Raji (cell line): ENCODE data around the gene VDAC1.

Source experiments
- POLR2A ChIP-seq: IDR thresholded peaks from 2 replicates; pipeline ENCODE4 v1.6.1; 2011; ENCODE audit warnings: low read depth, low read length, control low read depth; ENCODE audit not compliant: insufficient read depth

Gene VDAC1

DNA sequence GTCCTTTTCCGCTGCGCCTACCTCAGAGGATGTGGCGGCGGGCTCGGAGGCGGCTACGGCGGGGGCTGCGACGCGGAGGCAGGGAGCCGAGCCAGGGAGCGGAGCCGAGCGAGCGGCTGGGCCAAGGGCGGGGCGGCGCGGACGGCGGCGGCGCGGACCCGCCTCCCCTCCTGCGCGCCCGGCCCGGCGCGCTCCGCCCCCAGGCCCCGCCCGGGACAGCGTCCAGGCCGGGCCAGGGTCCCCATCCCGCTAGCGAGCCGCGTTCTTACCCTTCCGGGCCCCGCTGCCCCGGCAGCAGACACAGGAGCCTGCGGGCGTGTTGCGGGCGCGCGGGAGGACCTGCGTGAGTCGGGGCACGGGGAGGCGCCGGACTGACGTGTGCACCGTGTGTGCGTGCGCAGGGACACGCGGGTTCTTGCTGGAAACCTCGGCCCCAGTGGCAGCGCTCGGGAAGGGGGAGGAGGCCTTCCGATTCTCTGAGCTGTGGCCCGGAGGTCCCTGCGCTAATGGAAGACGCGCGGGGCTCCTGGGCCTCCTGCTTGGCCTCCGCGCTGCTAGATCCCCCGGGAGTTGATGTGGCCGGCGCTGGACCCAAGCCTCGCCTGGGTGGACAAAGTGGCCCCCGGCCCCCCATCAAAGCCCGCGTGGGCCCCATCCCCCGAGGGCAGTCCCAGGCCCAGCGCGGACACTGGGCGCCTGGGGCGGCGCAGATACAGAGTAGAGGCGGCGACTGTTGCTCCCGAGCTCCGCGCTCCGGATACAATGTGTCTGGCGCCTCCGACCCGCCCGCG, at the start of gene VDAC1:
TSS of gene VDAC1 (minus strand) at position 350 of the 791 bp plus-strand sequence. CDS start 11,963 bp downstream, outside the sequence.
- TF ChIP-seq POLR2A, result peak; percentile 85

GRCh38 chr5:134053840-134054338, 49.1 kb upstream of the VDAC1 start:
- no peak for TF ChIP-seq POLR2A

GRCh38 chr5:134053314-134053839, 48.6 kb upstream of the VDAC1 start:
- no peak for TF ChIP-seq POLR2A

- no peak for TF ChIP-seq POLR2A
Observed at GRCh38 chr5:134051305-134051704, 46.5 kb upstream of the VDAC1 start.

DNA sequence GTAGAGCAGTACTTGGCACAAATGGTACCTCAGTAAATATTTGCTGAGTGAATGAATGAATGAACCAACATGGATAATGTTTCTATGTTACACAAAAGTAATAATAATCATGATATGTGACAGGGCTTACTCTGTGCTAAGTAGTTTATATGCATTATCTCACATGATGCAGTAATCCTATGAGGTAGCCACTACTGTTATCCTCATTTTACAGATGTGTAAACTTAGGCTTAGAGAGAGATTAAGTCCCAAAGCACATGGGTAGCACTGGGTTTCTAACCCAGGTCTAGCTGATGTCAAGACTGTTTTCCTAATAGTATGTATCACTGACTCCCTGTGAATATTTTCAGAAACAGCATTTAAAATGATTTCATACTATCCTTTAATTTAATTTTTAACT, 44.1 kb upstream of the VDAC1 start:
- no peak for TF ChIP-seq POLR2A

DNA sequence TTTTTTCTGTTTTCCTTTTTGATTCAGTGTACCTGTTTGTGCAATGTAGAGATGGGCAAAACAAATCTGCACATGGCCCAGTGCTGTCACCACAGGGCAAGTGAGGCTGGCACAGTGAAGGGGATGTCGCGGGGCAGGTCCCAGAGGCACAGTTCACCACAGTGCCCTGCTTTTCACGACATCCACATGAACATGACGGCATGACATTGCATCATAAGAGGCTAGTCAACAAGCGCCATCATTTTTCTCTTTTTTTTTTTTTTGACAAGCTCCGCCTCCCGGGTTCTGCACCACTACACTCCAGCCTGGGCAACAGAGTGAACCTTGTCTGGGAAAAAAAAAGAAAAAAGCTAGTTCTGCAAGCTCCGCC, 42.9 kb upstream of the VDAC1 start:
- no peak for TF ChIP-seq POLR2A

DNA sequence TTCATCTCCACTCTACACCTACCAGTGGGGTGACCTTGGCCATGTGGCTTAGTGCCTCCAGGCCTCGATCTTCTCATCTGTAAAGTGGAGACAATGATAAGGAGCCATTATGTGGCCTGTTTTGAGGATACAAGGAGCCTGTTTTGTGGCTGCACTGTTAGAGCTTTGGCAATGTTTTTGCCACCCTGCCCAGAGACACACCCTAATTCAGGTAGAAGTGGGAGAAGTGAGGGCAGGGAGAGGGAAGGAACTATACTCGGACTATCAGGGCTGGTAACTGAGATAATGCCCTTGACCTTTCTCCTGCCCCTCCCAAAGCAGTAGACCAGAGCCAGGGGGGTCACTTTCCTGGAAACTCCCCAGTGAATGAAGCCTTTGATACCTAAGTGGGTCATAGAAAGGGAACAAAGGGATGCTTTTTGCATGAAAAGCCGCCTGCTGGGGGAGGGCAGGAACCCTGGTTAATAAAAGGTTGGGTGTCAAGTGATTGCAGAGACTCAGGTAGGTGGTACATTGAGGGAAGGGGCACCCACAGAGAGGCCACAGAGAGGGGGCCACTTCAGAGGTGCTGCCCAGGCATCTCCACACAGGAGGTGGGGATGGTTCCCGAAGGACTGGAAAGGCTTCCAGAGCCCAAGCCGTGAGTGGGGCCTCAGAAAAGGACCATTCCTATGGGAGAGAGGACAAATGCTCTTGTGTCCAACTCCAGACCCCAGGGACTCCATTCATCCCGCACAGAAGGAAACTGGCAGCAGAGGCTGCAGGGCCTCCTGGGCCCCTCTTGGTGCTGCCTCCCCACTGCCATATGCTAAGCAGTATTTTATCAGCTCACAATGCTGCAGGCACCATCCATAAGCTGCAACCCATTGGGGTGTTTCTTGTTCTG, 42.3 kb upstream of the VDAC1 start:
- no peak for TF ChIP-seq POLR2A

DNA sequence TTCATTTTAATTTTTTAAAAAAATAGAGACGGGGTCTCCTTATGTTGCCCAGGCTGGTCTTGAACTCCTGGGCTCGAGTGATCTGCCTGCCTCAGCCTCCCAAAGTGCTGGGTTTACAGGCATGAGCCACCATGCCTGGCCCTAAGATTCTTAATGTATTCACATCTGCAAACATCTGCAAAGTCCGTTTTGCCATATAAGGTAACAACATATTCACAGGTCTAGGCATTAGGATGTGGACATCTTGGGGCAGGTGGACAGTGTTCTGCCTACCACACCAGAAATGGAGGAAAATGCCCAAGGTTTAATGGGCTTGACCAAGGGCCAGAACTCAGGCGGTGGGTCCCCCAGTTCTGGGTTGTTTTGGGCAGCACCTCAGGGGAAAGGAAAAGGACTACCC, 41.6 kb upstream of the VDAC1 start:
- TF ChIP-seq POLR2A, result no peak

GRCh38 chr5:134043793-134044792, 39.3 kb upstream of the VDAC1 start:
- no peak for TF ChIP-seq POLR2A

DNA sequence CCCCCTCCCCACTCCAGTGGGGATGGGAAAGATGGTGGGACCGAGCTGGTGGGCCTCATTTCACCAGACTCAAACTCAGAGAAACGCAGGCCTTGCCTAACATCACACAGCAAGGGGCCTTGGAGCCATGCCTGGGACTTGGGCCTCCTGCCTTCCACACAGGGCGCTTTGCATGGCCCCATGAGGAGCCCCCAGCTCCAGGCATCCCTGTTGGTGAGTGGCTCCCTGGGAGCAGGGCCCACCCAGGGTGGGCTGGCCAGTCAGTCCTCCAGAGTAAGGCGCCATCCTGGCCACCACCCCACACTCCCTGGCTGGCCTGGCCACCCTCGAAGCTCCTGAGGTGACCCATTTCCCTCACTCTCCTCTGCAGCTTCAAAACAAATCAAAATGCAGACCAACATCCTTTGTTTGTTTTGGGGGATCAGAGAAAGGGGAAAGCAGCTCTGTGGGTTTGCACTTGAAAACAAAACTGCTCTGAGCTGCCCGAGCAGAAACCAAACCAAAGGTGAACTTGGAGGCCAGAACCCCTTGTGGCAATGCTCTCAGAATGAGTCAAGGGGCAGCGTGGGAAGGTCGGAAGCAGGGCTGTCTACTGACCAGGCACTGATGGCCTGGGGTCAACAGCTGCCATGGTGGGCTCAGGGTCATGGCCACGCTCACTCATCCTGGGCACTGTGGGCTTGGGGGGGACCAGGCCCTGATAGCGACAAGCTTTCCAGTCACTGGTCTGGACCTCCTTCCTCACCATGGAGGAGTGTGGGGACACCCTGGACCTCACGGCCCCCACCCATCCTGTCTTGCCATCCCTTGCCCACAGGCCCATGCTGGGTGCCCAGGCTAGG, 37.0 kb upstream of the VDAC1 start:
- TF ChIP-seq POLR2A, result no peak

- TF ChIP-seq POLR2A, result no peak
Observed at GRCh38 chr5:134038138-134038537, 33.4 kb upstream of the VDAC1 start.

GRCh38 chr5:134037160-134037559, 32.4 kb upstream of the VDAC1 start:
- TF ChIP-seq POLR2A, result no peak

DNA sequence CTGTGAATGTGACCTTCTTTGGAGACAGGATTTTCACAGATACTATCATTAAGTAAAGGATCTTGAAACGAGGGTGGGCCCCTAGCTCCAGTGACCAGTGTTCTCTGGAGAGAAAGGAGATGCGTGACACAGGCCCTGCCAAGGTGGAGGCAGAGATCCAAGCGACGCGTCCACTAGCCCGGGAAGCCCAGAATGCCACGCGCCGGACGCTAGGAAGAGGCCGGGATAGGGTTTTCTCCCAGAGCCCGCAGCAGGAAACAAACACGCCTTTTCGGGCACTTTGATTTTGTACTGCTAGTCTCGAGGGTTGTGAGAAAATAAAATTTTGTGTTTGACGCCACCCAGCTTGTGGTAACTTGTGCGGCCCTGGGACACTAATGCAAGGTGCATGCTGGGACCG, 29.6 kb upstream of the VDAC1 start:
- TF ChIP-seq POLR2A, result no peak

GRCh38 chr5:134029156-134029555, 24.4 kb upstream of the VDAC1 start:
- no peak for TF ChIP-seq POLR2A
